ENCODE measurements around the gene HSPA12A. TPM values are rescaled to one million over a fixed set of nuclear protein-coding genes. Genes with fewer than 3 reads are reported as not detected.

HSPA12A gene
- total RNA-seq, 2 donors from 2014 or later = 13.9 to 15.4 TPM

DNA sequence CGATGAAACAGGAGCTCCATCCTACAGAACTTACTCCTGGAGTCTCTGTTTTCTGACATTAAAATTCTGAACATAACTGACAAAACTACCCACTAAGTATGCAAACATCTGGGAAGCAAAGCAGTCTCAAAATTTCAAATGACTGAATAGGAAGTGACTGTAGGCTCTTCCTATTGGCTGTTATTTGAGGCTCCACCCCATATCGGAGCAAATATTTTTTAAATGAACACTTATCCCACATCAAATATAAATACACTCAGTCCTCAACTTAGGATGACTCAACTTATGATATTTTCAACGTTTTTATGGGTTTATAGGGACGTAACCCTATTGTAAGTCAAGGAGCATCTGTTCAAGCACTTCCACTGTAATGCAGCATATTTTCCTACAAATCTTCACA is 8.8 kb downstream of the HSPA12A start:
- Histone ChIP-seq H3K9ac (ENCODE audit: extremely low read depth, low read length, poor library complexity, severe bottlenecking) (no peak overlapping the region), H3K36me3 (ENCODE audit: control insufficient read depth, insufficient read depth, low read length) (no peaks in the 10 kb centered on the region), H3K27ac (ENCODE audit: low read depth, low read length) (no peak overlapping the region), H3K4me3 (ENCODE audit: low read length) (no peak overlapping the region), H3K4me1 (ENCODE audit: control insufficient read depth, insufficient read depth, low read length) (no peaks in the 10 kb centered on the region), H3K9me3 (ENCODE audit: control insufficient read depth, low read length) (no peaks in the 10 kb centered on the region), H3K27me3 (ENCODE audit: control insufficient read depth, insufficient read depth, low read length, poor library complexity, severe bottlenecking) (peaks cover 7% of the 10 kb centered on the region)
- Mint-ChIP-seq H3K36me3 (ENCODE audit: low read depth) (no peaks in the 10 kb centered on the region), H3K9me3 (peaks cover 2% of the 10 kb centered on the region), H3K4me3 (no peak overlapping the region), H3K27ac (no peak overlapping the region), H3K27me3 (ENCODE audit: insufficient read depth) (peaks cover 8% of the 10 kb centered on the region), H3K4me1 (no peaks in the 10 kb centered on the region)
- TF ChIP-seq, protein P1, sequence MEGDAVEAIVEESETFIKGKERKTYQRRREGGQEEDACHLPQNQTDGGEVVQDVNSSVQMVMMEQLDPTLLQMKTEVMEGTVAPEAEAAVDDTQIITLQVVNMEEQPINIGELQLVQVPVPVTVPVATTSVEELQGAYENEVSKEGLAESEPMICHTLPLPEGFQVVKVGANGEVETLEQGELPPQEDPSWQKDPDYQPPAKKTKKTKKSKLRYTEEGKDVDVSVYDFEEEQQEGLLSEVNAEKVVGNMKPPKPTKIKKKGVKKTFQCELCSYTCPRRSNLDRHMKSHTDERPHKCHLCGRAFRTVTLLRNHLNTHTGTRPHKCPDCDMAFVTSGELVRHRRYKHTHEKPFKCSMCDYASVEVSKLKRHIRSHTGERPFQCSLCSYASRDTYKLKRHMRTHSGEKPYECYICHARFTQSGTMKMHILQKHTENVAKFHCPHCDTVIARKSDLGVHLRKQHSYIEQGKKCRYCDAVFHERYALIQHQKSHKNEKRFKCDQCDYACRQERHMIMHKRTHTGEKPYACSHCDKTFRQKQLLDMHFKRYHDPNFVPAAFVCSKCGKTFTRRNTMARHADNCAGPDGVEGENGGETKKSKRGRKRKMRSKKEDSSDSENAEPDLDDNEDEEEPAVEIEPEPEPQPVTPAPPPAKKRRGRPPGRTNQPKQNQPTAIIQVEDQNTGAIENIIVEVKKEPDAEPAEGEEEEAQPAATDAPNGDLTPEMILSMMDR (conservative IDR thresholded peaks at IDR 0.05) = no peak
- DNase-seq = no peak
- 91% methylated on average over 4 of the region's 4 CpGs for WGBS, 2 experiments (ENCODE audit: insufficient coverage in 1 of 2, insufficient read length in 1 of 2)

DNA sequence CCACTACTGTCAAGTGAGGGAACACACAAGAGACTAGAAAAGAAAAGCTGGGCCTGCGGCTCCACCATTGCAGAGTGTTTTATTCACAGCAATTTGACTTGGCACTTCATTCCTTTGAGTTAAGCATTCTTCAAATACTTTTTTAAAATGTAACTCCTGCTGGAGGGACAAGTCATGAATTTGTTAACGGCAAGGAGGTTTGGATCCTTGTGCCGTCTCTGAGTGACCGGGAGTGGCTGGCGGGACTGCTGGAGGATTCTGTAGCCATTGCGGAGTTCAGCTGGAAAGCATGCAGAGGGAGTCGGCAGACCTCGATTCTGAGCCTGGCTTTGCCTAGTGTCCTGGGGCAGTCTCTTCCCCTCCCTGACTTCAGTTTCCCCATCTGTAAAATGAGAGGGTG is 9.8 kb downstream of the HSPA12A start:
- Histone ChIP-seq H3K9ac (ENCODE audit: extremely low read depth, low read length, poor library complexity, severe bottlenecking) (no peak overlapping the region), H3K36me3 (ENCODE audit: control insufficient read depth, insufficient read depth, low read length) (no peaks in the 10 kb centered on the region), H3K27me3 (ENCODE audit: control insufficient read depth, insufficient read depth, low read length, poor library complexity, severe bottlenecking) (no peaks in the 10 kb centered on the region), H3K4me3 (ENCODE audit: low read length) (no peak overlapping the region), H3K9me3 (ENCODE audit: control insufficient read depth, low read length) (no peaks in the 10 kb centered on the region), H3K27ac (ENCODE audit: low read depth, low read length) (no peak overlapping the region), H3K4me1 (ENCODE audit: control insufficient read depth, insufficient read depth, low read length) (no peaks in the 10 kb centered on the region)
- TF ChIP-seq, protein P1 (conservative IDR thresholded peaks at IDR 0.05) = no peak
- Mint-ChIP-seq H3K27me3 (ENCODE audit: insufficient read depth) (no peaks in the 10 kb centered on the region), H3K27ac (no peak overlapping the region), H3K36me3 (ENCODE audit: low read depth) (no peaks in the 10 kb centered on the region), H3K9me3 (peaks cover 2% of the 10 kb centered on the region), H3K4me3 (no peak overlapping the region), H3K4me1 (no peaks in the 10 kb centered on the region)
- 96% methylated on average over 8 of the region's 8 CpGs; no CpG with 5 or more reads in 1 of the 2 experiments for WGBS, 2 experiments (ENCODE audit: insufficient coverage in 1 of 2, insufficient read length in 1 of 2)
- DNase-seq = peak; percentile 53

DNA sequence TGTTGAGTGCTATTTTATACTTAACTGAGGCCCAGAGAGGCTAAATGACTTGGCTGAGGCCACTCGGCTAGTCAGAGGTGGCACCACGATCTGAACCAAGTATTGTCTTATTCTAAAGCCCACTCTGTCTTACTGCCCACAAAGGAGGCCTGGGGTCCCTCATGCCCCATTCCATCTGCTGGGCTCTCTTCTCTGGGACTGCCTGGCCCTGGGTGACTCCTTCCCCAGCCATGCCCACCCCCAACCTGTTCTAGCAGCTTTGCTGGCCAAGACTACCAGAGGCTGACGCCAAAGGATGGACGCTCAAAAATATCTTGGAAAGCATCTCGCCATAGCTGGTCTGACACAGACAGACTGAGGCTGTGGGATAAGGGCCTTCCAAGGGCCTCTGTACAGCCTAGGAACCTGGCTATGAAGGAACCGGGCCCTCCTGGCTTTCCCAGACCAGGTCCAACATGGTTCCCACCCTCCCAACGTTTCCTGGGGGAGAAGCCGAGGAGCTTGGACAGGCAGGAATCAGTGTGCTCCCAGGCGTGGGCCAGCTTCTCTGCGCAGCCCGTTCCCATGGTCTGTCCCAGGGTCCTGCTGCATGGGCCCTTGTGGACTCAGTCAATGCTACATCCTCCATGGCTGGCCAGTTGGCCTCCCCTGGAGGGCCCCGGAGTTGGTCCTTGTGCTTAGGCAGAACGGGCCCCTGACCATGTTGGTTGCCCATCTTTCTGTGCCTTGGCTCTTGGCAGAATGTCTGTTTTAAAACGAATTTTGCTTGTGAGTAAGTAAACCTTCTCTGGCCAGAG is 11.7 kb downstream of the HSPA12A start:
- Histone ChIP-seq H3K4me3 (ENCODE audit: low read length) (no peak overlapping the region), H3K36me3 (ENCODE audit: control insufficient read depth, insufficient read depth, low read length) (no peaks in the 10 kb centered on the region), H3K27ac (ENCODE audit: low read depth, low read length) (no peak overlapping the region), H3K27me3 (ENCODE audit: control insufficient read depth, insufficient read depth, low read length, poor library complexity, severe bottlenecking) (no peaks in the 10 kb centered on the region), H3K4me1 (ENCODE audit: control insufficient read depth, insufficient read depth, low read length) (no peaks in the 10 kb centered on the region), H3K9me3 (ENCODE audit: control insufficient read depth, low read length) (no peaks in the 10 kb centered on the region), H3K9ac (ENCODE audit: extremely low read depth, low read length, poor library complexity, severe bottlenecking) (no peak overlapping the region)
- Mint-ChIP-seq H3K27ac (no peak overlapping the region), H3K27me3 (ENCODE audit: insufficient read depth) (no peaks in the 10 kb centered on the region), H3K4me3 (no peak overlapping the region), H3K9me3 (no peaks in the 10 kb centered on the region), H3K4me1 (no peaks in the 10 kb centered on the region), H3K36me3 (ENCODE audit: low read depth) (no peaks in the 10 kb centered on the region)
- TF ChIP-seq, protein P1 (conservative IDR thresholded peaks at IDR 0.05) = no peak
- WGBS, 2 experiments (ENCODE audit: insufficient coverage in 1 of 2, insufficient read length in 1 of 2) = 81 to 86% methylated on average over 9 to 14 of the region's 14 CpGs
- peak; percentile 32 for DNase-seq

Measured in endodermal cell (in vitro differentiated cells).